GM12865 (cell line): ENCODE data around the gene CEACAM4.

Source experiments
- DNase-seq: peaks from one replicate; pipeline ENCODE4 v3.0.0; 2010; ENCODE audit warnings: low read depth
- H3K4me3 ChIP-seq: 2 replicates; pipeline ENCODE4 v1.5.1; 2011; ENCODE audit warnings: mild to moderate bottlenecking, low read depth, low read length, control low read depth
- TF ChIP-seq, protein P1 (sequence below): IDR thresholded peaks from 2 replicates; pipeline ENCODE4 v1.5.1; 2011; ENCODE audit warnings: low read length, control low read depth, low read depth, inconsistent platforms; ENCODE audit not compliant: insufficient read depth; ENCODE audit errors: missing control alignments

The CEACAM4 gene

DNA sequence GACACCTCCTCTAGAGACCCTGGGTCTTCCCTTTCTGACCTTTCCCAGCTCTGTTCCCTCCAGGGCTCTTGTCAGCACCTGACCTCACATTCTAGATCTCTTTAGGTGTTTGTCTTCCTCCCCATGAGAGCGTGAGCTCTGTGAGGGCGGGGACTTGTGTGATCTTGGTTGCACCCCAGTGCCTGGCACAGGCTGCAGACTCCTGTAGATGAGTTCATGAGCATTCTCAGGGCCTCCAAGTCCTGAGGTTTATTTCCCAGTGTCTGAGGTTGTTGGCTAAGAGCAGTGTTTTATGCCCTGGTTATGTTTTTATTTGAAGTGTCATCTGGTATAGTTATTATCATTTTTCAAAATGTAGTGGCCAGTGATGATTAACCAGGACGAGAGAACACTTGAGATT lies 596 bp downstream of the CEACAM4 start:
- no peak overlapping the region for H3K4me3 ChIP-seq
- TF ChIP-seq, protein P1, sequence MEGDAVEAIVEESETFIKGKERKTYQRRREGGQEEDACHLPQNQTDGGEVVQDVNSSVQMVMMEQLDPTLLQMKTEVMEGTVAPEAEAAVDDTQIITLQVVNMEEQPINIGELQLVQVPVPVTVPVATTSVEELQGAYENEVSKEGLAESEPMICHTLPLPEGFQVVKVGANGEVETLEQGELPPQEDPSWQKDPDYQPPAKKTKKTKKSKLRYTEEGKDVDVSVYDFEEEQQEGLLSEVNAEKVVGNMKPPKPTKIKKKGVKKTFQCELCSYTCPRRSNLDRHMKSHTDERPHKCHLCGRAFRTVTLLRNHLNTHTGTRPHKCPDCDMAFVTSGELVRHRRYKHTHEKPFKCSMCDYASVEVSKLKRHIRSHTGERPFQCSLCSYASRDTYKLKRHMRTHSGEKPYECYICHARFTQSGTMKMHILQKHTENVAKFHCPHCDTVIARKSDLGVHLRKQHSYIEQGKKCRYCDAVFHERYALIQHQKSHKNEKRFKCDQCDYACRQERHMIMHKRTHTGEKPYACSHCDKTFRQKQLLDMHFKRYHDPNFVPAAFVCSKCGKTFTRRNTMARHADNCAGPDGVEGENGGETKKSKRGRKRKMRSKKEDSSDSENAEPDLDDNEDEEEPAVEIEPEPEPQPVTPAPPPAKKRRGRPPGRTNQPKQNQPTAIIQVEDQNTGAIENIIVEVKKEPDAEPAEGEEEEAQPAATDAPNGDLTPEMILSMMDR = no peak
- DNase-seq = no peak

DNA sequence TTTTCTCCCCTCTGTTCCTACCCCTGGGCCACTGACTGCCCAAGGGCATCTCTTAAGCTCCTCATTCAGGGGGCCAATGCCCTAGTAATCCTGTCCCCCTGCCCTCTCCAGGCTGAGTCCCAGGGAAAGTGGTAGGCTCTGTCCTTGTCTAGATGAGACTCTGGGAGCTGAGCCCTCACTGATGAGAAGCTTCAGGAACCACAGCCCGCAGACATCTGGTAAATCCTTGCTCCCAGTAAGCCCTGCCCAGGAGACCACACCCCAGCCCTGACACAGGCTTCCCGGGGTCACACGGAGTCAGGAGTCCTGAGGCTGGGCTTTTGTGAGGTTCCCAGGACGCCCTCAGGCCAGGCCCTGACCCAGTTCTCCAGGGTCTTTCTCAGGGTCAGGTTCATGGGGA lies 1.9 kb downstream of the CEACAM4 start:
- TF ChIP-seq, protein P1 = no peak
- DNase-seq = no peak
- H3K4me3 ChIP-seq = no peak overlapping the region

DNA sequence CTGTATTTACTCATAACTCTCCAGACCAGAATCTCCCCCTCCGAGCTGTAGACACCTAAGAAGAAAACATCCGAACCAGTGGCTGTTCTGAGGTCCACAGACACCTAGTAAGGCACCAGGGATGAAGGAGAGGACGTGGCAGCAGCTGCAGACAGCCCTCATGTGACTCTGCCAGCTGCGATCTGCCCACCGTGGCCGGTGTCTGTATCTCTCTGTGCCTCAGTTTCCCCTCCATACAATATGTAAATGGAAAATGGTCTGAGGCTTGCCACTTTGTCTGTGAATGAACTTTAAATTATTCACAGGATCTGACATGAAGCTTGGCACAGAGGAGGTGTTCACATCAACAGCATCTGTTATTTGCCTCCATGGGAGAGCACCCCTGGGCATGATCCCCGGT lies 2.4 kb downstream of the CEACAM4 start:
- TF ChIP-seq, protein P1 = no peak
- H3K4me3 ChIP-seq = no peak overlapping the region
- no peak for DNase-seq

DNA sequence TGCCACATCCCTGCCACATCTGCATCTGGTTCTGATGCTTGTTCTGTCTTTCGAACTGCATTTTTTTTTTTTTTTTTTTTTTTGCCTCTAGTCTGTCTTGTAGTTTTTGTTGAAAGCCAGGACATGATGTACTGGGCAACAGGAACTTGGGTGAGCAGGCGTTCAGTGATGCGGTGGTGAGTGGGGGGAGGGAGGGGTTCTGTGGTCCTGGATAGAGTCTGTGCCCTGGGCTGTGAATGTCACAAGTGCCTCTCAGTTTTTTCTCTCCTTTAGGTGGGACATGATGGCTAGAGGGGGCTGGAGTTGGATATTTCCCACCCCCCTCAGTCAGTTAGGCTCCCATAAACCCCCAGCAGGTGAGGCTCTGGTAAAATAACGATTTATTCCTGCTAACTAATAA lies 3.5 kb downstream of the CEACAM4 start:
- H3K4me3 ChIP-seq = no peak overlapping the region
- TF ChIP-seq, protein P1 = no peak
- DNase-seq = no peak

DNA sequence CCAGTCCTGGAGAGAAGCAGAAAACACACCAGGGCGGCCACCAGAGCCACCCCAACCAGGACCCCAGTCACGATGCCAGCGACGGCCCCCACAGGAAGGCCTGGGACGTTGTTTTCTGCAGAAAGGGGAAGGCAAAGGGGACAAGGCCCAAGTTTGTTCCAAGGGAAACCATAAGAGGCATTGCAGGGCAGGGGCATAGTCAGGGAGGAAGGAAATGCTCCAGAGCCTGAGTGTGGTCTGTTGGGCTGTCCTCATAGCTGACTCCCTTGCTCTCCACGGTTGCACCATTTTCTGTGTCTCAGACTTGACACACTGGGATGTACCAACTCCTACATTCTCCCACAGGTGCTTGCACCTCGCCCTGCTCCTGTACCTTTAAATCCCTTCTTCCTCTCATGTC lies 5.2 kb downstream of the CEACAM4 start:
- H3K4me3 ChIP-seq = no peak overlapping the region
- no peak for DNase-seq
- TF ChIP-seq, protein P1 = no peak

DNA sequence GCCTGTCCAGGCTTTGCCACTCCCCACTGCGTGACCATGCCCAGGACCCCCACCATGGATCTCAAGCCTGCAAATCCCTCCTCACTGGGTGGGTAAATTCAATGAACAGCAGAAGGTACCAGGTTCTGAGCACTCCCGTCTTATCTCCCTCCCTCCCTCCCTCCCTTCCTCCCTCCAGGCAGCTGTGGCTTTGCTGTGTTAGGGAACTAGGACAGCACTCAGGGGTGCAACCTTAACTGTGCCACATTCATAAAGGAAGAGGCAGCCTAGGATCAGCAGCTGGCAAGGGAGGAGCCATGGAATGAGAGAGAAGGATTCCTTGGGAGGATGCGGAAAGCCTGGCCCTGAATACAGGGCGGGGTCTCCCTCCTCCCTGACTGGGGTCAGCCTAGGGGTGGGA lies 5.6 kb downstream of the CEACAM4 start:
- no peak for DNase-seq
- TF ChIP-seq, protein P1 = no peak
- H3K4me3 ChIP-seq = no peak overlapping the region

DNA sequence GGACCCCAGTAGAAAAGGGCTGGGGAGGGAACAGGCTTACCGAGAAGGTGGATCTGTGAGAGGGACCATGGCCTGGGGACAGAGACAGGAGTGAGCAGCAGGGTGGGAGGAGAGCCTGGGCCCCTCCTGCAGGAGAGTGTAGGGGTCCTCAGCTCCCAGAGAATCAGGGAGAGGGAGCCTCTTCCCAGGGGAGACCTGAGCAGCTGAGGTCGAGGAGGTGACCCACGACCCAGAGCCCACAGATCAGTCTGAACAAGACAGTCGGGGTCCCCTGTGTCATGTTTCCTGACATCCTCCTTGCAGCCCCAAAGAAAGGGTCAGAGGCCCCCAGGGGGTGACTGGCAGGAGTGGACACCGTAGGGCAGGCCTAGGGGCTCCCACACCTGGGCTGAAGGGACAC lies 6.7 kb downstream of the CEACAM4 start:
- H3K4me3 ChIP-seq = no peak overlapping the region

More for the DNA sequence above, 6.7 kb downstream of the CEACAM4 start:
- TF ChIP-seq, protein P1 = no peak
- no peak for DNase-seq
